Measurements from ENCODE around the gene IP6K2.

The IP6K2 gene

GRCh38 chr3:48662753-48663488 is 54.1 kb downstream of the IP6K2 start, which contains the start of gene CELSR3:
TSS of gene CELSR3 (minus strand) at chr3:48662886. CDS start at chr3:48662634, 252 bp downstream.
- DNase-seq = peak; percentile 89

GRCh38 chr3:48662145-48662752 is 54.8 kb downstream of the IP6K2 start:
- no peak for DNase-seq

DNA sequence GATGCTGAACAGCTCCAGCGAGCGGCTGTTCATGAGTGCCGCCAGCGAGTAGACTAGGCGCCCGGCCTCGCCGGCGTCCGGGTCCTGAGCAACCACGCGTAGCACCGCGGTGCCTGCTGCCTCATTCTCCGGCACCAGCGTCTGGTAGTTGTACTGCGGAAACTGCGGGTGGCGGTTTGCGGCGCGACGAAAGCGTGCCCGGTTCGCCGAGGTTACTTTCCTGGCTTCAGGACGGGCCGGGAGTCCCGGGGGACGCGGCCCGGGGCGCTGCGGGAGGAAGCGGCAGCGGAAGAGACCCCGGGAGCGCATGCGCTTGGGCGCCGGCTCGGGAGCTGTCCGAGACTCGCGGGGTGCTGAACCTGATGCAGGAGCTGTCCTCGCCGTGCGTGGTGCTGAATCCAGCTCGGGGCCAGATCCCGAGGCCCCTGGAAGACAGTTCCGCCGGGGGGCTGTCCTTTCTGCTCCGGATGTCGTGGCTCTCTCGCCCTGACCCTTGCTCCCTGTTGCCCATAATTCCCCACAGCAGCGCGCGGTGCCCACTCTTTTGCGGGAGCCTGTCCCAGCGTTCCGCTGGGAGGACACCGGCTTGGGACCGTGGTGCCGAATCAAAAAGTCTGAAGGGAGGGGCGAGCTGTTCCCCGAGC is 55.4 kb downstream of the IP6K2 start:
- peak; percentile 32 for DNase-seq

DNA sequence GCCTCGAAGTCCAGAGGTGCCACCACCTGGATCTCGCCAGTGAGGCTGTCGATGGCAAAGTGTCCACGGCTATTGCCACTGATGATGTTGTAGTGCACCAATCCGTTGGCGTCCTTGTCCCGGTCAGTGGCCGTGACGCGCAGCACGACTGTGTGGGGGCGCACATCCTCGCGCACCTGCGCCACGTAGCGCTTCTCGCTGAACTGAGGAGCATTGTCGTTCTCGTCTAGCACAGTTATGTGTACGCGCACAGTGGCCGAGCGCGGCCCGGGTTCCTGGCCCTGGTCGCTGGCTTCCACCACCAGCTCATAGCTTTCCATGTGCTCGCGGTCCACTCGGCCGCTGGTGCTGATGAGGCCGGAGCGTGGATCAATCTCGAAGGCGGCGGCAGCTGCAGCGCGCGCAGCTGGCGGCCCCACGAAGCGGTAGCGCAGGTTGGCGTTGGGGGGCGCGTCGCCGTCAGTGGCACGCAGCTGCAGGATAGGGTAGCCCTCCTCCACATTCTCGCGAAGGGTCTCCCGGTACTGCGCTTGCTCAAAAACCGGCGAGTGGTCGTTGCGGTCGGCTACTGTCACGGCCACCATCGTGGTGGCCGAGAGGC is 56.1 kb downstream of the IP6K2 start:
- no peak for DNase-seq

- DNase-seq = no peak
Observed at GRCh38 chr3:48656841-48657281, 60.2 kb downstream of the IP6K2 start.

GRCh38 chr3:48656061-48656840 is 60.8 kb downstream of the IP6K2 start:
- DNase-seq = peak; percentile 74

DNA sequence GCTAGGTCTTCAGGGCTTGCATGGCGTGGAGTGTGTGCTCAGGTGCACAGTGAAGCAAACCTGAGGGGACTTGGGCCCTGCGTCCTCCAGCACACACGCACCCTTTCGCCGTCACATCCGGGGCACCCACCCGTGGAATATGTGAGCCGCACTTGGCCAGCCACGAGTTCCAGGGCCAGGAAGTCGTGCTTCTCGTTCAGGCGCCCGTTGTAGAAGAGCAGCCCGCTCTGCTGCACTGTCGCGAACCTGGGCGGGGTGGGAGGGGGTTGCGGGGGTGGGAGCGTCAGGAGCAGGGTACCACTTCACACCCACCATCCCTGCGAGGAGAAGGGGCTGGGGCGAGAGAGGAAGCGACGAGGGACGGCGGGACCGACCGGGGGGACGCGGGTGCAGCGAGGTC is 61.4 kb downstream of the IP6K2 start:
- DNase-seq = no peak

GRCh38 chr3:48655063-48655462 is 62.0 kb downstream of the IP6K2 start:
- DNase-seq = no peak

DNA sequence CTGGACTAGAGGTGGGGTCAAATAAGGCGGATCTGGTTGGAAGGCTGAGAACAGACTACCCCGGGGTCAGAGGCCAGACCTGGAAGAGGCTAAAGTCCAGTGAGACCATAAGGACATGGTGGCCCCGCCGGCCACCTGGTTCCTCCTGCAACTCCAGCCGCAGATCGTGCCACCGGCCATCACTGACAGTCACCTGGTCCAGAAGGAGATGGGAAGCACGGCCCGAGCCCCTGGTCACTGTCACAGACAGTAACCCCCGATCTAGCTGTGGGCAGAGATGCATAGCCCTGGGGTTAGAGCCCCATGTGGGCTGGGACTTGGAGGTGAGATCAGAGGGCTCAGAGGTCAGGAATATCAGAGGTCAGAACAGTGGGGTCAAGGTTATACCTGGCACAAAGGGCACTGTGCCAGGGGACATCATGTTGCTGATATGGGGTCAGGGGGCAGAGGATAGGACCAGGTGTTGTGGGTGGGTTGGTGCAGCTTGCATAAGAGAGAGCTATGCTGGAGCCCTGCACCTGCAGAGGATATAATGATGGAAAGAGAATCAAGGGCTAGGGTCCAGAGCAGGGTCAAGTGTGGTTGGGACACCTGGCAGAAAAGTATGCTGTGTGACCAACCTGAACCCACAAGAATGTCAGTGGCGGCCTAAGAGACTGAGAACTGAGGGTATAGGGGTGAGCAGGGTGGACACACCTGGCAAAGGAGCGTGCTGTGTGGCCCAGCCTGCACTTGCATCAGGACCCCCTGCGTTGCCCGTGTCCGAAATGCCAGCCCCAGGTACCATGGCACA is 63.9 kb downstream of the IP6K2 start:
- DNase-seq = no peak

DNA sequence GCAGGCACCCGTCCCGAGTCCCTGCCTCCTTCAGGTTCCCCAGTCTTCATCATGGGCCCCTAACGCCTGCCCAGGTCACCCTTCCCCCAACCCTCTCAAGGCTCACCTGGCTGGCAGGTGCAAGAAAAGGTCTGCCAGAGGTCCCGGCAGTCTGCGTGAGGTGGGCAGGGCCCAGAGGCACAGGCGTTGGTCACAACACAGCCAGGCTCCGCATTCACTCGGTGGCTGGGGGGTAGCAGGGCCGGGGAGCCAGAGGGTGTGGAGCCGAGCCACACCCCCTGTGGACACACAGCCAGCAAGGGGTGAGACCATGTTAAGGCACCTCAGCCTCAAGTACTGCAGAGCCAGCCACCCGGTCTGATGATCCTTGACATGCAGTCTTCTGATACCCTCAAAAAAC is 65.2 kb downstream of the IP6K2 start:
- DNase-seq = no peak

- no peak for DNase-seq
Observed at GRCh38 chr3:48650723-48651122, 66.3 kb downstream of the IP6K2 start.

DNA sequence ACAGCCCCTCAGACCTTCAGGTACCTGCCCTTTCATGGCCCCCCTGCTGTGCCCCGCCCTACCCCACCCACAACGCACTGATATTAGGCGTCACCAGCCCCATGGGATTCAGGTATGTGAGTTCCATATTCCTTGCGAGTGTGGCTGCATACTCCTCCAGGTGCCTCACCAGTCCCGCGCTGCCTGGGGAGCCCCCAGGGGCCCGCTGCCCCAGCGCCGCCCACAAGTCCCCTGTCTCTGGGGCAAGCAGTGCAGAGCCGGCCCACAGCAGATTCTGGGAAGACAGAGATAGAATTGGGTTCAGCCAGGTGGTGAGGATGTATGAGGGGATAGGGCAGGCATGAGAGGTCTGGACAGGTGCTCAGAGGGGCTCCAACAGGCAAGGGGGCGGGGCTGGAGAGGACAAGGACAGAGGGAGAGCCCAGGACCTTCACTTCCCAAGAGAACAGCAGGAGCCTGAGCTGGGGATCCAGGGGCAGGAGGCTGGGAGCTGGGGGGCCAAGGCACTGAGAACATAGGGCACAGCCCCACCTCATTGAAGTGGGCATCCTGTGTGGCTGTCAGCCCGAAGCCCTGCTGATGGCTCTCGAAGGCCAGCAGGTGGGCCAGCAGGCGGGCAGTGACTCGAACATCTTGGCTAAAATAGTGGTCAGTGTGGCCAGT is 68.7 kb downstream of the IP6K2 start:
- no peak for DNase-seq

GRCh38 chr3:48647714-48648113 is 69.3 kb downstream of the IP6K2 start:
- DNase-seq = no peak

- no peak for DNase-seq
Observed at GRCh38 chr3:48644898-48645760, 71.9 kb downstream of the IP6K2 start.

DNA sequence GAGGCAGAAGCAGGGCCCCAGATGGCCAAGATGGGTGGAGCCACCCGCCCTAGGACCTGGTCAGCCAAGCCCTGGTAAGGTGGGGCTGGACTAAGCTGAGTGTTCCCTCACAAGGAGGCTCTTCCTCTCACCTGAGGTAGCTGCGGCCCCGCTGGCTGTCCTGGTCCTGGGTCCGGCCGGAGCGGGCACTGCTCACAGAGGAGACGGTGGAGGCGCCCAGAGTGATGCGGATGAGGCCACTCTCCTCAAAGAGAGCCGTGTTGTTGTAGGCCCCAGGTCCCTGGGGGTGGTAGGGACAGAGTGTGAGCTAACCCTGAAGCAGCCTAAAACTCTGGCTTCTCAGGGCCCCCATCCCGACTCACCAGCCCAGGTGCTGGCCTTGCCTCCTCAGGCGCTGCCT is 74.4 kb downstream of the IP6K2 start:
- DNase-seq = no peak

GRCh38 chr3:48641396-48641795 is 75.6 kb downstream of the IP6K2 start:
- DNase-seq = no peak

GRCh38 chr3:48639944-48640606 is 76.9 kb downstream of the IP6K2 start:
- DNase-seq = no peak

Data from NCI-H226 (cell line).